Activated CD8-positive, alpha-beta memory T cell treated with anti-CD3 and anti-CD28 coated beads, Interleukin-2, amount 50 U/mL, for 24 hours (primary cell): ENCODE results near the gene FCGR3A.
"Not testable (repeated sequence)": the region's sequence is repeated elsewhere in the genome, so short reads cannot be mapped to it uniquely, and the experiment has no call there.

Source experiments
- DNase-seq: peaks from one replicate; pipeline ENCODE4 v3.0.0-alpha.2; 2020; ENCODE audit errors: extremely low read depth

The FCGR3A gene

DNA sequence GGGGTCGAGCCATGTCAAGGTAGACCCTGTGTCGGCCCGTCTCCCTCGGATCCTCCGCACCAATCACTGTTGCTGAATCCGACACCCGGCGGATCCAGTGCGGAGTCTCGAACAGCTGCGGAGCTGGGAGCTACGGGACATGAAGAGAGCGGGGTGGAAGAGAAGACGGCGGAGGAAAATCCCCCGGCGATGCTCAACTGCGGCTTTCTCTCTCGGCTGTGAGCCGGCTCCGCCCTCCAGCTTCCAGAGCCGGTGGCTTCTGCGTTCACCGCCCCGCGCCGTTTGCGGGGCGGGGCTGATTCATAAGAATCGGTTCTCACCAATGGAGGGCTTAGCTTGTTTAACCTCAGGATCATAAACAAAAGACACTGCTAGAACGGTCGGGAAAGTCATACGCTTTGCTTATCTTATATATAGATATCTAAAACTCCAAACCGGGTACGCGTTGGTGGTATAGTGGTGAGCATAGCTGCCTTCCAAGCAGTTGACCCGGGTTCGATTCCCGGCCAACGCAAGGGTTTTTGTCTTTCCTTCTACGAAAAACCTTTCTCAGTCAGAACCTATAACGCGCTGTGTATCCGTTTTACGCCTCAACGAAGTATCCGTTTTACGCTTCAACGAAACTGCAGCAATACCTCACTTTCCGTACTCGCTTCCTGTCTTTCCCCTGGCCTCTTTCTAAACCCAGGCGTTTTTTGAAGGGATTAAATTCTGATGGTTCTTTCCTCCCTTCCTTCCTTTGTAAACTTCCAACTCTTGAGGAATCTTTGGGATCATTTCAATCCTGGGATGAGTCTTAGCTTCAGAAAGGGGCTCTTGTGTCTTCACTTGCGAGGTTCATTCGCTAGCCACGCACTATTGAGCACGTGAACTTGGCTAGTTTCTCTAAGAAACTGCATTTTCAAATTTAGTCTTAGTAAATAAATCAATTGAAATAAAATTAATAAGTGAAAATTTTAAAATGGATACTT is 18.7 kb downstream of the FCGR3A start:
- DNase-seq = peak; percentile 98

DNA sequence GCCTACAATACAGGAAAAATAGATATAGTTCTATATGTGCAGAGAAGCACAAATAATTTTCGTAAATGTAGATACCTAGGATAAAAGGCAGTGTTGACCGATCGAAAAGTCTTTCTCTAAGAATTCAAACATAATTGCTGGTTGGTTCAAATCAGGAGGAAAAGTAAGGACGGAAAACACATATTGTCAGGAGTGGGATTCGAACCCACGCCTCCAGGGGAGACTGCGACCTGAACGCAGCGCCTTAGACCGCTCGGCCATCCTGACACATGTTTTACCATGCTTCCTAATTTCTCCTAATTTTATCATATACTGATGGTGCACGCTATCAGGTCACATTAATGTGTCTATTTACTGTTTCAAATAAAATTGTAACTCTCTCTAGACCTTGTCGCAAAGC is 19.5 kb downstream of the FCGR3A start:
- peak; percentile 47 for DNase-seq

DNA sequence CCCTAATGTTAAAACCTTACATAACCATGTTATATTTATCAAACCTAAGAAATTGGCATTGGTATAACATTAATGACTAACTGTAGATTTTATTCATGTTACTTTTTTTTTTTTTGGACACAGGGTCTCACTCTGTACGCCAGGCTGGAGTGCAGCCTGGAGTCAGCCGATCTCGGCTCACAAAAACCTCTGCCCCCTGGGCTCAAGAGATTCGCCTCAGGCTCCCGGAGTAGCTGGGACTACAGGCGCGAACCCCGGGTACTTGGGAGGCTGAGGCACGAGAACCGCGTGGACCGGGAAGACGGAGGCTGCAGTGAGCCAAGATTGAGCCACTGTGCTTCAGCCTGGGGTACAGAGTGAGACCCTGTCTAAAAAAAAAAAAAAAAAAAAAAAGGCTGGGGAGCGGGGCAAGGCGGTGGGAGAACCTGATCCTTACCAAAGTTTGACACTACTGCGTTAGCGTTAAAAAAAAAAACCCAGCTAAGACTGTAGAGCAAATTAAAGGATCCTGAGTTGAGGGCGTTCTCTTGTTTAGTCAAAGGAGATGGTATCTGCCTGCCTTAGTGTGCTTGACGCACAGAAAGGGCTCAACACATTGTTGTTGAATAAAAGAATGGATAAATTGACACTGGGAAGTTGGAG is 20.0 kb downstream of the FCGR3A start:
- not testable (repeated sequence) for DNase-seq

DNA sequence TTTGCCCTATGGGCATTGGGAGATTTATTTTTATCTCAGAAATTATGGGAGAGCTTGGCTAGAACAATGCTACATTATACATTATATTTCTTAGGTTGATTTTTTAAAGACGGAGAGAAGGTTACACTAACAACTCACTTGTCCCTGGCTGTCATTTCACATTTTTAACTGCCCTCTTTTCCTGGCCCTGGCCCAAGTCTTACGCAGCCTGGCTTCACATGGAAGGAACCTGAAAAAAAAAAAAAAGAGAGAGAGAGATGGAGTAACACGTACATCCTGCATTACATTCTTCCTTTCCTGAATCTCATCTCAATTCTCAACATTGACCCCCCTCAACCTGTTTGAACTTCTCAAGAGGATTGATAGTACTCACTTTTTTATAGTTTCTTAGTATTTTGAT is 21.1 kb downstream of the FCGR3A start:
- not testable (repeated sequence) for DNase-seq

DNA sequence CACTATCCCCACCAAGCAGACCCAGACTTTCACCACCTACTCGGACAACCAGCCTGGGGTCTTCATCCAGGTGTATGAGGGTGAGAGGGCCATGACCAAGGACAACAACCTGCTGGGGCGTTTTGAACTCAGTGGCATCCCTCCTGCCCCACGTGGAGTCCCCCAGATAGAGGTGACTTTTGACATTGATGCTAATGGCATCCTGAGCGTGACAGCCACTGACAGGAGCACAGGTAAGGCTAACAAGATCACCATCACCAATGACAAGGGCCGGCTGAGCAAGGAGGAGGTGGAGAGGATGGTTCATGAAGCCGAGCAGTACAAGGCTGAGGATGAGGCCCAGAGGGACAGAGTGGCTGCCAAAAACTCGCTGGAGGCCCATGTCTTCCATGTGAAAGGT is 23.7 kb downstream of the FCGR3A start:
- not testable (repeated sequence) for DNase-seq

DNA sequence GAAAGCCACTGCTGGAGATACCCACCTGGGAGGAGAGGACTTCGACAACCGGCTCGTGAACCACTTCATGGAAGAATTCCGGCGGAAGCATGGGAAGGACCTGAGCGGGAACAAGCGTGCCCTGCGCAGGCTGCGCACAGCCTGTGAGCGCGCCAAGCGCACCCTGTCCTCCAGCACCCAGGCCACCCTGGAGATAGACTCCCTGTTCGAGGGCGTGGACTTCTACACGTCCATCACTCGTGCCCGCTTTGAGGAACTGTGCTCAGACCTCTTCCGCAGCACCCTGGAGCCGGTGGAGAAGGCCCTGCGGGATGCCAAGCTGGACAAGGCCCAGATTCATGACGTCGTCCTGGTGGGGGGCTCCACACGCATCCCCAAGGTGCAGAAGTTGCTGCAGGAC is 24.3 kb downstream of the FCGR3A start:
- not testable (repeated sequence) for DNase-seq

DNA sequence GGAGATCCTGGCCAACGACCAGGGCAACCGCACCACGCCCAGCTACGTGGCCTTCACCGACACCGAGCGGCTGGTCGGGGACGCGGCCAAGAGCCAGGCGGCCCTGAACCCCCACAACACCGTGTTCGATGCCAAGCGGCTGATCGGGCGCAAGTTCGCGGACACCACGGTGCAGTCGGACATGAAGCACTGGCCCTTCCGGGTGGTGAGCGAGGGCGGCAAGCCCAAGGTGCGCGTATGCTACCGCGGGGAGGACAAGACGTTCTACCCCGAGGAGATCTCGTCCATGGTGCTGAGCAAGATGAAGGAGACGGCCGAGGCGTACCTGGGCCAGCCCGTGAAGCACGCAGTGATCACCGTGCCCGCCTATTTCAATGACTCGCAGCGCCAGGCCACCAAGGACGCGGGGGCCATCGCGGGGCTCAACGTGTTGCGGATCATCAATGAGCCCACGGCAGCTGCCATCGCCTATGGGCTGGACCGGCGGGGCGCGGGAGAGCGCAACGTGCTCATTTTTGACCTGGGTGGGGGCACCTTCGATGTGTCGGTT is 24.8 kb downstream of the FCGR3A start:
- DNase-seq = not testable (repeated sequence)

DNA sequence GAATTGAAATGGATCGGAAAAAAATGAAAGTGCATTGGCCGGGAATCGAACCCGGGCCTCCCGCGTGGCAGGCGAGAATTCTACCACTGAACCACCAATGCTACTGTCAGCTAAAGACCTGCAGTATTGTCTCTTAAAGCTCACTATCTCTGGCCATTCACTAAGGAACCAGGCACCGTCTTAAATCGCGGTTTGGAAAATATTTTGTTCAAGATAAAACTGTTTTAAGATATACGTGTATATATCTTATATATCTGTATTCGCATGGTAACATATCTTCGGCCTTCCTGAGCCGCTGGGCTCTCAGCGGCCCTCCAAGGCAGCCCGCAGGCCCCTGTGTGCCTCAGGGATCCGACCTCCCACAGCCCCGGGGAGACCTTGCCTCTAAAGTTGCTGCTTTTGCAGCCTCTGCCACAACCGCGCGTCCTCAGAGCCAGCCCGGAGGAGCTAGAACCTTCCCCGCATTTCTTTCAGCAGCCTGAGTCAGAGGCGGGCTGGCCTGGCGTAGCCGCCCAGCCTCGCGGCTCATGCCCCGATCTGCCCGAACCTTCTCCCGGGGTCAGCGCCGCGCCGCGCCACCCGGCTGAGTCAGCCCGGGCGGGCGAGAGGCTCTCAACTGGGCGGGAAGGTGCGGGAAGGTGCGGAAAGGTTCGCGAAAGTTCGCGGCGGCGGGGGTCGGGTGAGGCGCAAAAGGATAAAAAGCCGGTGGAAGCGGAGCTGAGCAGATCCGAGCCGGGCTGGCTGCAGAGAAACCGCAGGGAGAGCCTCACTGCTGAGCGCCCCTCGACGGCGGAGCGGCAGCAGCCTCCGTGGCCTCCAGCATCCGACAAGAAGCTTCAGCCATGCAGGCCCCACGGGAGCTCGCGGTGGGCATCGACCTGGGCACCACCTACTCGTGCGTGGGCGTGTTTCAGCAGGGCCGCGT is 25.5 kb downstream of the FCGR3A start, which contains the start of gene HSPA6:
Gene HSPA6, plus strand, starts transcription at position 724 of the 925 bp plus-strand sequence. Its CDS starts 119 bp downstream, at position 843.
- peak; percentile 66 for DNase-seq

DNA sequence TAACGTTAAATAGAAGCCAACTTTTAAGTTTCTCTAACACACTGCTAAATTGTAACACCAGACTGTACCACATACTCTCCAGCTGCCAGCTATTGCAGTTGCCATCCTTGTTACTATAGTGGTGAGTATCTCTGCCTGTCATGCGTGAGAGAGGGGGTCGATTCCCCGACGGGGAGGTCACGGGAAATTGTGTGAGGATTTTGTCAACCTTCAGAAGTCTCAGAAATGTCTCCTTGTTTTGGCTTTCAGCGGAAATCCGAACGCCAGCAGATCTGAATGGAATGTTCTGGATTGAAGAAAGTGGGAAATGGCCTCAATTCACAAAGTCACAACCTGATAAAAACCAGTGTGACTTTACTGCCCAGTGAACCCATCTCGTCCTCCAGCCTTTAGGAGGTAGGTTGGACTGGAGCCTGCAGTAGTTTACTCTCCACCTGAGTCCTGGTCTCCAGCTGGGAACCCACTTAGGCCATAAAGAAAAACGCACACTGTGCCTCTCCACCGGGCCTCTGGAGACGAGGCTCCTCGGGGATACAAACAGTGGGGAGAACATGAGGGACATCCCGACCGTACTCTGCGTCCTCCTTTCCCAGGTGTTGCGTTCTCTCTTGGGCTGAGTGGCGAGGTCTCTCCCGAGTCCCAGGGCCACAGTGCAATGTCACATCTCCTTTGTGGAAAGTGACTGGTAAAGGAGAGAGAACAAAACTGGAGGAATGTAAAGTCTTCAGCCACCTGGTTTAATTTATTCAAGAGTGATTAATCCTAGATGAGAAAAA is 26.4 kb downstream of the FCGR3A start:
- DNase-seq = not testable (repeated sequence)

DNA sequence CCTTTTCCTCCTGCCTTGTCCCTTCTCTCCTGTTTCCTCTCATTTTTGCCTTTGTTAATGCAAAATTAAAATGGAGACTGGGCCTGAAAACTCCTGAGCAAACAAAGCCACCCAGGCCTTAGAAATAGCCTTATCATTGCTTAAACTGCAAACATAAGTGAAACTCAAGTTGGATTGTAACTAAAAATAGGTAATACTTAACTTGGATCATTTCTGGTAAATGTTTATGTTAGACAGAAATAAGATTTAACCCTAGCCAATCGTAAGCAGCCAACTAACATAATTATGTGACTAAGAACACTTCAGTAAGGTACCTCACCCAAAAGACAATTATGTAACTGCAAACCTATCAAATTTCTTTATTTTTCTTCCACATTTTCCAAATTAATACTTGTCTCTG is 35.7 kb downstream of the FCGR3A start:
- DNase-seq = not testable (repeated sequence)

DNA sequence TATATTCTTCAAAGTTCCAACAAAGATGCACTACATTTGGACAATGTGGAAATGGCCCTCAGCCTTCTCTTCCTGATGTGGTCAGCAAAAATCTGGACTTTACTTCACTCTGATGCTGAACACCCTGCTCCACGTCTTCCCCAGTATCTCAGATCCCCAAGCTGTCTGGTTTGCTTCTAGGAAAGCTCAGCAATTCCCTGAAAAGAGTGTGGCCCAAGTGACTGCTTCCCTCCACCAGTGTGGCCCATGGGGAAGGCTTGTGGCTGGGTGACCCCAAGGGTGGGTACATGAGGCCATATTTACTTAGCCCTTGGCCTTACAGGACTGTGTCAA is 36.2 kb downstream of the FCGR3A start:
- DNase-seq = not testable (repeated sequence)

DNA sequence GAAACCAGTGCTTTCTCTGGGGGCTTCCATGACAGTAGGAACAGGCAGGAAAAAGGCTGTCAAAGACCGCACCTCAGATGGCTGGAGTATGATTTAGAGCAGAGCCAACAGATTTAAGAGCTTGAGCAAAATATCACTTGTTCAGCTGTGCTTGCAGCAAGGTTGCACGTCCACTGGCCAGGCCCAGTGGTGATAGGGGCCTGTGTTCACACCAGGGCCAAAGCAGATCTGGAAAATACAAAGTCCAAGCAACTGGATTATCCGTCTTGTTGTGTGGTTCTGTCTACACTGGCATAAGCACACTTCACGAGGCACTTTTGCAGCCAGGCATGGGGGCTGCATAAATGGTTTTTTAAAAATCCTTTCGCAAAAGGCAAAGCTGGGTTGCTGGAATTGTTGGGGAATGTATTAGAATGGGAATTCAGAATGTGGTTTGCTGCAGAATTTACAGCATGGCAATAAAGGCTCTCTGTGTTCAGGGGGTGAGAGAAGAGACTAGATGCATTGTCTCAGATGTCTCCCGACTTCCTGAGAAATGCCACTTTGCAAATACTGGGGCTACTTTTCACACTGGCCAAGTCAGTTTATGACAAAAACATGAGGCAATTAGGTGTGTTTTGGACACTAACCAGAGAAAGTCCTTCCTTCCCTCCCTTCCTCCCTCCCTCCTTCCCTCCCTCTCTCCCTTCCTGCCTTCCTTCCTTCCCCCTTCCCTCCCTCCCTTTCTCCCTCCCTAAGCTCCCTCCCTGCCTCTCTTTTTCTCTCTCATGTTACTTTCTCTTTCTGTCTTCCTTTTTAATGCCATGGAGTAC is 36.8 kb downstream of the FCGR3A start:
- DNase-seq = not testable (repeated sequence)

DNA sequence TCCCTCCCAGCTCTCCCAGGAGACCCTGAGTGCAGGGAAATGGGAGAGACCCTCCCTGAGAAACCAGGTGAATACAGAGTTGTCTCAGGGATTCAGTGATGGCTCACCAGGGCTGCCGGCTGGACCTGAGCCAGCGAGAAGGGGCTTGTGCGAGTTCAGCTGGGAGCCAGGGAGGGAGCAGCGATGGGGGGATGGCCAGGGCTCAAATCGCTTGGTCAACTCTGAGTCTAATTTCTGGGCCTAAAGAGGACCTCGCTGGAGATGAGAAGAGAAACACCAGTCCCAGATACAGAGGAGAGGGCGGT is 37.9 kb downstream of the FCGR3A start:
- no peak for DNase-seq

DNA sequence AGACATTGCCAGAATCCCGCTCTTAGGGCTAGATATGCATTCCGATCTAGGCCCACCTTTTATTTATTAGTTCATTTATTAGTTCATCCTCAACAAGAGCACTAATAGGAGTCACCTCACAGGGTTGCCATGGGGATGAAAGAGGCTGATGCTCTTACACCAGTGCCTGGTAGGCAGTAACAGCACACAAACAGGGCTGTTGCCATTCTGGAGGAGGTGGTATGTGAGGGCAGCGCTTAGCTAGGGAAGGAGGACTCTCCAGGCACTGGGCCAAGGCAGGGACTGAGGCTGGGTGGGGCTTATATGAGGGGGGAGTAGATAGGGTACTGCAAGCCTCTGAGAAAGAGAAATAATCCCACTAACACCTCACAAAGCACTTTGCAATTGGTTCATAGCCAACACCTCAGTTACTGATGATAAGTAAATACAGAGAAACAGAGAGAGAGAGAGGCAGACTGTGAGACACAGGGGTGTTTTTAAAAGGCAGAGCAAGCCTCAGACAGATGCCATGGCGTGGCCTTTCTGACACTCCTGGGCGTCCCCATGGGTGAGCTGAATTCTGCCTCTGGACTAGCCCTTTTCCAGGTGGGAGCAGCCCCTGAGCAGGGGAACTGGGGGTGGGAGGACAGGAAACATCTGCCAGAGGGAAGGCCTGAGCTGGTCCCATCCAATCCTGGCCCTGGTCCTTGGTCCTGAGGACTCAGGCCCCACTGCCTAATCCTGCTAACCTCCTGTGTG is 38.4 kb downstream of the FCGR3A start:
- DNase-seq = no peak

DNA sequence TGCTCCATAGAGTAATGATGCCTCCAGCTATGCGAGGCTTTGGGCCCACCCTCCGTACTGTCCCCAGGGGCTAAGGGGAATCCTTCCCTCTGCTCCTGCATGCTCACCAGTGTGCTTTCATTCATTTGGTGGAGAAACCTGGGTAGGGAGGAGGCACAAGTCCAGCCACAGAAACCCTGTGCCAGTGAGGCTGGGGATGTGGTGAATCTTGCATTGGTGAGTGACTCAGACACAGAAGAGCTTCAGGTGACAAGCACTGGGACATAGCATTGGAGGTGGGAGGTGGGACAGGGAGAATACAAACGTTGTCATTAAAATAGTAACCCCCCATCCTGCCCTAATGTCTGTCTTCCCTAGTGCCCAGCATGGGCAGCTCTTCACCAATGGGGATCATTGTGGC is 39.1 kb downstream of the FCGR3A start:
- no peak for DNase-seq

DNA sequence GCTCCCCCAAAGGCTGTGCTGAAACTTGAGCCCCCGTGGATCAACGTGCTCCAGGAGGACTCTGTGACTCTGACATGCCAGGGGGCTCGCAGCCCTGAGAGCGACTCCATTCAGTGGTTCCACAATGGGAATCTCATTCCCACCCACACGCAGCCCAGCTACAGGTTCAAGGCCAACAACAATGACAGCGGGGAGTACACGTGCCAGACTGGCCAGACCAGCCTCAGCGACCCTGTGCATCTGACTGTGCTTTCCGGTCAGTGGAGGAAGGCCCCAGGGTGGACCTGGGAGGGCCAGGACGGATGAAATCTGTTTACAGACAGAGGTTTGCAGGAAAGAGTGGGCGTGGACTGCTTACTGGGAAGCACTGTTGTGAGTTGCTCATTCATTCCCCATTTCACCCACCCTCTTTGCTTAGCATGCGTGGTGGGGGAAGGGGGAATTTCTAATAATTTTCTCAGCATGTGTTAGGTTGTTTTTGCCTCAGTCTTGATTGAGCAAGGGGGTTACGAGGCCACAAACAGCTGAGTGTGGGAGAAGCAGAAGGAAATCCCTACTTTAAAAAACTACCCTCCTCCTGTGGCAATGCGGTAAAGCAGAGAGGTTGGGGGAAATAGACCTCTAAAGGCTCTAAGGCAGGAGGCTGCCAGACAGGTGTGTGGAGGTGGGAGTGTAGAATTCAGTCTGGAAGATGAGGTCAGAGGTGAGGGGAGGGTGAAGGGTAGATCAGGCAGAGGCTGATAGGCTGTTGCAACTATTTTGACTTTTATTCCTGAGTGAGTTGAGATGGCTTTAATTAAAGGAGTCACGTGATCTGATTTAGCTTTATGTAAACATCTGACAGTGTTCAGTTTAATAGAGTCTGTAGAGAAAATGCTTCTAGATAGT is 43.0 kb downstream of the FCGR3A start:
- no peak for DNase-seq

DNA sequence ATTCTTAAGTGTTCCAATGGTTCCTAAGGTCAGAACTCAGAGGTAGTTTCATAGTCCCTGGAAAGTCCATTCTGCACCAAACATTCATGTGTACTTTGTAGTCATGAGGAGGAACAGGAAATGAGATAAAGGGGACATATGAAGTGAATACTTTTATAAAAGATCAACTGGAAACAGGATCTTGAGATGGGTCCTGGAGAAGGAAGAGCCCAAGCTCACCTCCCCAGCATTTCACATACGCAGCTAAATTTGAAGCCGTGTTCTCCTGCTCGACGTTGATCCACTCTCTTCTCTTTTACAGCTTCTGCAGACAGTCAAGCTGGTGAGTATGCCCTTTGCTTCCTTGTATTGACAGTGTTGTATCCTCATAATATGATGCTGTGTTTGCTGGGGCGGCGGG is 43.9 kb downstream of the FCGR3A start:
- no peak for DNase-seq

DNA sequence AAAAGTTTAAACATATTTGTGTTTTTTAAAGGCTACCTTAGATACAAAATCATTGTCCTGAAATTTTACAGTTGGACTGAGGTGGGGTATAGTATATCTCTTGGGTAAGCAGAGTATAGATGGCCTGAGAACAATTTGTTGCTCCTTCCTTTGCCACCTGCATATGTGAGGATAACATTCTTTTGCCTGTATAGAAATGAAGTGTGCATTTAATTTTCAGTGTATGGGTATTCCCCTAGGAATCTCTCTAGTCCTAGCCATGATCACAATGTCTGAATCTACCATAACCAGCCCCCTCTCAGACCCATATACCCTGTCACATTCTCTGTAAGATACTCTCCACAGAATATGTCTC is 46.2 kb downstream of the FCGR3A start:
- DNase-seq = no peak
